Right lobe of liver (tissue), 6 donors: ENCODE data around the gene C1orf198. TPM values are rescaled to one million over a fixed set of nuclear protein-coding genes. Genes with fewer than 3 reads are reported as not detected.

ENCODE experiments used
- ATAC-seq, 4 donors: fragments of 200-7000 bp; cut with Tn5 transposase; one replicate each; pipeline ENCODE4 v1.9.1; 2020; ENCODE audit warnings: mild to moderate bottlenecking in 4 of 4, moderate library complexity in 4 of 4
- DNase-seq, 3 donors: peaks; one replicate each; pipeline ENCODE4 v3.0.0-alpha.2; 2020
- H3K27ac ChIP-seq, 3 donors: fragments of 200-600 bp; one replicate each; pipeline ENCODE4 v1.8.0; 2022
- H3K27me3 ChIP-seq, 2 donors: fragments of 200-600 bp; one replicate each; pipeline ENCODE4 v1.8.0; 2022
- H3K36me3 ChIP-seq, 4 donors: fragments of 200-600 bp; sonication (generic) in 1 of 4; one replicate each; pipeline versions ENCODE4 v1.5.1 to v1.8.0; 2017 to 2022; ENCODE audit warnings: control low read depth in 1 of 4
- H3K4me1 ChIP-seq, 4 donors: fragments of 200-600 bp; sonication (generic) in 1 of 4; one replicate each; pipeline versions ENCODE4 v1.5.1 to v1.8.0; 2017 to 2022; ENCODE audit warnings: control low read depth in 1 of 4
- H3K4me3 ChIP-seq, 3 donors: fragments of 200-600 bp; one replicate each; pipeline ENCODE4 v1.8.0; 2022
- H3K9me3 ChIP-seq, 4 donors: fragments of 200-600 bp; sonication (generic) in 1 of 4; one replicate each; pipeline versions ENCODE4 v1.5.1 to v1.8.0; 2017 to 2022; ENCODE audit warnings: control low read depth in 1 of 4
- CTCF ChIP-seq, 4 donors: fragments of 200-600 bp in 3 of 4; fragments of 450-650 bp in 1 of 4; IDR thresholded peaks; one replicate each; pipeline versions ENCODE4 v1.5.1 to v1.8.0; 2016 to 2022; ENCODE audit warnings: antibody characterized with exemption in 4 of 4, mild to moderate bottlenecking in 2 of 4
- POLR2A ChIP-seq: fragments of 450-650 bp; IDR thresholded peaks from one replicate; pipeline ENCODE4 v1.6.1; 2017; ENCODE audit warnings: antibody characterized with exemption, mild to moderate bottlenecking
- WGBS: methylation state at CpG from one replicate; pipeline ENCODE4 v1.1.6; 2018; ENCODE audit warnings: low coverage, low lambda C conversion rate; ENCODE audit not compliant: insufficient coverage; ENCODE audit errors: missing lambda C conversion rate; 5-methylcytosine and 5-hydroxymethylcytosine counted together
- intact Hi-C, 2 donors: fragments of 100-400 bp; cut with DNase I; formaldehyde crosslinking; loops; one replicate each; pipeline versions ENCODE4 v1.11.2 to v1.14.1; 2022
- total RNA-seq, 6 experiments: library from RNA; depleted of rRNA in 2 of 6; stranded (reverse); fragments of >200 nt in 2 of 6; fragmentation: NEBNext Ultra II Directional in 3 of 6; extraction: Animal tissue kit (Norgen Biotek cat#: 25700) in 3 of 6; gene quantifications; one replicate each; pipeline versions ENCODE4 v1.1.0 to v1.2.4, GENCODE V29; 2016 to 2023
- donor health status: DM: no; HTN: yes; CAD: no.
- donor health status: DM: no; HTN: no; CAD: no.
- donor health status: DM: no; HTN: no; CAD: no.
- donor health status: DM: no; HTN: yes; CAD: no.
- donor health status: DM: no; HTN: yes; CAD: no.

Gene C1orf198
- total RNA-seq, 6 experiments from 2014 or later, result 4.2 to 33.7 (median 17.2) TPM

- no peaks in the 10 kb centered on the region for H3K9me3 ChIP-seq
- TF ChIP-seq CTCF (IDR thresholded peaks at IDR 0.05), result no peak
- no peak for TF ChIP-seq POLR2A
- DNase-seq (no peak), ATAC-seq (no peak)
- intact Hi-C loops, result no loop called here
- 85% methylated on average over 3 of the region's 9 CpGs for WGBS
- no peaks in the 10 kb centered on the region for H3K27me3 ChIP-seq
- H3K36me3 ChIP-seq, result no peaks in the 10 kb centered on the region
- peak overlapping the region; percentile 38 to 73 (median 44) for H3K27ac ChIP-seq
- peaks cover 0 to 13% (median 0%) of the 10 kb centered on the region in 4 donors for H3K4me1 ChIP-seq
- no peak overlapping the region for H3K4me3 ChIP-seq
These were observed 42.0 kb downstream of the C1orf198 start for GRCh38 chr1:230826166-230826875.

GRCh38 chr1:230825761-230826160 is 42.6 kb downstream of the C1orf198 start:
- Histone ChIP-seq H3K4me3 (no peak overlapping the region), H3K27me3 (no peaks in the 10 kb centered on the region), H3K4me1 (peaks cover 0 to 13% (median 0%) of the 10 kb centered on the region in 4 donors), H3K36me3 (no peaks in the 10 kb centered on the region), H3K9me3 (no peaks in the 10 kb centered on the region), H3K27ac (peak overlapping the region; percentile 38 to 73 (median 44))
- ATAC-seq (peak; percentile 78 to 90 (median 84)), DNase-seq (peak in 1 of 3 donors; percentile 33)
- WGBS, result 33% methylated on average over 1 of the region's 3 CpGs
- TF ChIP-seq POLR2A (no peak), CTCF (IDR thresholded peaks at IDR 0.05) (no peak)
- intact Hi-C loops, result no loop called here

GRCh38 chr1:230824919-230825721 is 43.2 kb downstream of the C1orf198 start:
- Histone ChIP-seq H3K36me3 (no peaks in the 10 kb centered on the region), H3K27me3 (no peaks in the 10 kb centered on the region), H3K9me3 (no peaks in the 10 kb centered on the region), H3K27ac (peak overlapping the region; percentile 38 to 73 (median 44)), H3K4me1 (peaks cover 0 to 13% (median 0%) of the 10 kb centered on the region in 4 donors), H3K4me3 (no peak overlapping the region)
- WGBS, result 31% methylated on average over 11 of the region's 11 CpGs
- DNase-seq (no peak), ATAC-seq (peak; percentile 52 to 76 (median 61))
- intact Hi-C loops, result no loop called here
- TF ChIP-seq CTCF (IDR thresholded peaks at IDR 0.05), result no peak
- peak; percentile 38 for TF ChIP-seq POLR2A

- TF ChIP-seq POLR2A (no peak), CTCF (IDR thresholded peaks at IDR 0.05) (no peak)
- peak overlapping the region; percentile 10 to 73 (median 38) for H3K27ac ChIP-seq
- H3K27me3 ChIP-seq, result no peaks in the 10 kb centered on the region
- intact Hi-C loops, result no loop called here
- no peaks in the 10 kb centered on the region for H3K36me3 ChIP-seq
- H3K4me1 ChIP-seq, result peaks cover 0 to 13% (median 0%) of the 10 kb centered on the region in 4 donors
- no peak overlapping the region for H3K4me3 ChIP-seq
- ATAC-seq, result peak in 1 of 4 donors; percentile 9
- no peak for DNase-seq
- WGBS, result 67% methylated on average over 4 of the region's 4 CpGs
- no peaks in the 10 kb centered on the region for H3K9me3 ChIP-seq
These were observed 43.8 kb downstream of the C1orf198 start for GRCh38 chr1:230824551-230824918.
